ENCODE measurements around the gene LDLR. TPM values are rescaled to one million over a fixed set of nuclear protein-coding genes. Genes with fewer than 3 reads are reported as not detected.
"Not testable (repeated sequence)": the region's sequence is repeated elsewhere in the genome, so short reads cannot be mapped to it uniquely, and the experiment has no call there.

The LDLR gene
- total and polyA plus RNA-seq, 7 donors, result 7.1 to 139 (median 20.6) TPM

DNA sequence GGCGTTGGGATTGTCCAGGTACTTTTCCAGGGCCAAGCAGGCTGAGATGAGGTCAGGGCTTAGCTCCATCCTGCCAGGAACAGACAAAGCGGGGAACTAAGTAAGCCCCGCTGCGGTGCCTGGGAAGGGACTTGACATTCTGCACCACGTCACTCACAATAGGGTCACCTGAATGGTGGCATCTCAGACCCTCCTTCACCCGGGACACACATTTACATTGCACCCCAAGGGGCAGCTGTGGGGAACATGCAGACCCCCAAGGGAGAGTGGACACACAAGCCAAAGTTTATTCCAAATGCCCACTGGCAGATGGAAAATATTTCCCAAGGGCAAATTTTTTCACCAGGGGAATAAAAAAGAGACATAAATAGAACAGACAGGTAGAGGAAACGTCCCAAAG, 86.7 kb downstream of the LDLR start:
- H3K27me3 ChIP-seq, result no peaks in the 10 kb centered on the region
- no peak overlapping the region for H3K4me3 ChIP-seq
- intact Hi-C loops (cut with DNase I), result no loop called here
- H3K27ac ChIP-seq, result peak overlapping the region; percentile 40 to 66 (median 50)
- peaks cover 55 to 88% (median 72%) of the 10 kb centered on the region in 4 donors for H3K36me3 ChIP-seq
- TF ChIP-seq POLR2AphosphoS5 (IDR thresholded peaks at IDR 0.05) (no peak), EP300 (IDR thresholded peaks at IDR 0.05) (no peak), POLR2A (IDR thresholded peaks at IDR 0.05) (no peak)
- TF ChIP-seq, protein P1, sequence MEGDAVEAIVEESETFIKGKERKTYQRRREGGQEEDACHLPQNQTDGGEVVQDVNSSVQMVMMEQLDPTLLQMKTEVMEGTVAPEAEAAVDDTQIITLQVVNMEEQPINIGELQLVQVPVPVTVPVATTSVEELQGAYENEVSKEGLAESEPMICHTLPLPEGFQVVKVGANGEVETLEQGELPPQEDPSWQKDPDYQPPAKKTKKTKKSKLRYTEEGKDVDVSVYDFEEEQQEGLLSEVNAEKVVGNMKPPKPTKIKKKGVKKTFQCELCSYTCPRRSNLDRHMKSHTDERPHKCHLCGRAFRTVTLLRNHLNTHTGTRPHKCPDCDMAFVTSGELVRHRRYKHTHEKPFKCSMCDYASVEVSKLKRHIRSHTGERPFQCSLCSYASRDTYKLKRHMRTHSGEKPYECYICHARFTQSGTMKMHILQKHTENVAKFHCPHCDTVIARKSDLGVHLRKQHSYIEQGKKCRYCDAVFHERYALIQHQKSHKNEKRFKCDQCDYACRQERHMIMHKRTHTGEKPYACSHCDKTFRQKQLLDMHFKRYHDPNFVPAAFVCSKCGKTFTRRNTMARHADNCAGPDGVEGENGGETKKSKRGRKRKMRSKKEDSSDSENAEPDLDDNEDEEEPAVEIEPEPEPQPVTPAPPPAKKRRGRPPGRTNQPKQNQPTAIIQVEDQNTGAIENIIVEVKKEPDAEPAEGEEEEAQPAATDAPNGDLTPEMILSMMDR (IDR thresholded peaks at IDR 0.05), result no peak
- WGBS, 2 donors, result 90 to 93% methylated on average over 7 of the region's 7 CpGs
- peaks cover 0 to 52% (median 48%) of the 10 kb centered on the region in 4 donors for H3K4me1 ChIP-seq
- H3K9me3 ChIP-seq, result no peaks in the 10 kb centered on the region
- DNase-seq, result no peak

DNA sequence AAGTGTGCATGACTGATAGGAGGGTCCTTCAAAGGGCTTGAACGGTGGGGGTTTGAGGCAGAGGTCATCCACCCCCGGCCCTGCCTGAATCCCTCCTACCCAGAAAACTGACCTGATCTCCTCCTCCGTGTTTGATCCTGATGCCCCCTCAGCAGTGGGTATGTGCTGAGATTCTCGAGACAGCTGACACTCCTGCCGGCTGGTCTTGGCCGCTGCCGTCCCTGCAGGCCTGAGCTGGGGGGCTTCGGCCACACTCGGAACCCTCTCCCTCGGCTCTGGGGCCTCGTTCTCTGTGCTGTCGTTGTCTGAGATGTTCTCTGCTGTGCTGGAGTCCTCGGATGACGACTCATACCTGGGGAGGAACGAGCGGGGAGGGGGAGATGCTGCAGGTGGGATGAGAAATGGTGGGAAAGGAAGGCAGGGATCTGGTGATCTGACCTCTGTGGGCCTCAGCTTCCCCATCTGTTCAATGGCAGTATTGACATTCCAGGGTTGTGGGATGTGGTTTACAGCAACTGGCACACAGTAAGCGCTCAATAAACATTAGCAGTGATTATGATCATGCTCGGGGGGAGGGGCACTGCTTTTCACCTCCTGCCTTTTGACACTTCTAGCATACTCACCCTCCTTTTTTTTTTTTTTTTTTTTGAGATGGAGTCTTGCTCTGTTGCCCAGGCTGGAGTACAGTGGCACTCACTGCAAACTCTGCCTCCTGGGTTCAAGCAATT, 87.4 kb downstream of the LDLR start:
- intact Hi-C loops (cut with DNase I), result no loop called here
- Histone ChIP-seq H3K36me3 (peaks cover 55 to 81% (median 70%) of the 10 kb centered on the region in 4 donors), H3K27me3 (no peaks in the 10 kb centered on the region), H3K4me3 (no peak overlapping the region), H3K9me3 (no peaks in the 10 kb centered on the region), H3K27ac (peak overlapping the region; percentile 24 to 98 (median 93)), H3K4me1 (peaks cover 0 to 52% (median 47%) of the 10 kb centered on the region in 4 donors)
- TF ChIP-seq EP300 (IDR thresholded peaks at IDR 0.05) (no peak), POLR2AphosphoS5 (IDR thresholded peaks at IDR 0.05) (no peak), POLR2A (IDR thresholded peaks at IDR 0.05) (no peak)
- no peak for DNase-seq
- WGBS, 2 donors, result 92 to 94% methylated on average over 18 of the region's 18 CpGs

DNA sequence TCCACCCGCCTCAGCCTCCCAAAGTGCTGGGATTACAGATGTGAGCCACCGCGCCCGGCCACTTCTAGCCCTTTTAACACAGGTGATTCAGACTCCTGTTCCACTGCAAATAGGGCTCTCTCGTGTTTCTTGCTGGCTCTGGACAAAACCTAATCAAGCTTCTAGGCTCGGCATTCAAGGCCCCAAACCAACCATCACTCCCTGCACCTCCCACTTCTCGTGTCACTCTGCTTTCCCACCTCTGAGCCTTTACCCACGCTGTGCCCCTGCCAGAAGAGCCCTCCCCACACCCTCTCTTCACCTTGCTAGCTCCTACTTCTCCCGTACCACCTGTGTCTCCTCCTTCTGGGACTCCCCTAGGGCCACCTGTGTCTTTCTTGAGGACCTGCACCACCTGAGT, 88.3 kb downstream of the LDLR start:
- Histone ChIP-seq H3K27ac (peak overlapping the region; percentile 91 to 98 (median 94)), H3K36me3 (peaks cover 48 to 75% (median 67%) of the 10 kb centered on the region in 4 donors), H3K4me1 (peaks cover 0 to 51% (median 45%) of the 10 kb centered on the region in 4 donors), H3K27me3 (no peaks in the 10 kb centered on the region), H3K4me3 (no peak overlapping the region), H3K9me3 (no peaks in the 10 kb centered on the region)
- TF ChIP-seq, protein P1 (IDR thresholded peaks at IDR 0.05), result no peak
- peak in 2 of 4 donors; percentile 3 to 26 for TF ChIP-seq POLR2AphosphoS5 (IDR thresholded peaks at IDR 0.05)
- intact Hi-C loops (cut with DNase I), result no loop called here
- DNase-seq, result no peak
- 93 to 94% methylated on average over 9 of the region's 9 CpGs for WGBS, 2 donors

DNA sequence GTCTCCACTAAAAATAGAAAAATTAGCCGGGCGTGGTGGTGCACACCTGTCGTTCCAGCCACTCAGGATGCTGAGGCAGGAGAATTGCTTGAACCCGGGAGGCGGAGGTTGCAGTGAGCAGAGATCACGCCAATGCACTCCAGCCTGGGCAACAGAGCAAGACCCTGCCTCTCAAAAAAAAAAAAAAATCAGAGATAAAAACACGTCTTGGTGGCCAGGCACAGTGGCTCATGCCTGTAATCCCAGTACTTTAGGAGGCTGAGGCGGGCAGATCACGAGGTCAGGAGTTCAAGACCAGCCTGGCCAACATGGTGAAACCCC, 89.8 kb downstream of the LDLR start:
- intact Hi-C loops (cut with DNase I); H3K4me3 ChIP-seq; H3K27me3 ChIP-seq; DNase-seq; H3K9me3 ChIP-seq: not testable (repeated sequence)
- 76 to 85% methylated on average over 9 of the region's 9 CpGs for WGBS, 2 donors
- Histone ChIP-seq H3K4me1 (peaks cover 3 to 56% (median 49%) of the 10 kb centered on the region in 4 donors), H3K27ac (peak overlapping the region; percentile 91 to 98 (median 94)), H3K36me3 (peaks cover 33 to 72% (median 64%) of the 10 kb centered on the region in 4 donors)

DNA sequence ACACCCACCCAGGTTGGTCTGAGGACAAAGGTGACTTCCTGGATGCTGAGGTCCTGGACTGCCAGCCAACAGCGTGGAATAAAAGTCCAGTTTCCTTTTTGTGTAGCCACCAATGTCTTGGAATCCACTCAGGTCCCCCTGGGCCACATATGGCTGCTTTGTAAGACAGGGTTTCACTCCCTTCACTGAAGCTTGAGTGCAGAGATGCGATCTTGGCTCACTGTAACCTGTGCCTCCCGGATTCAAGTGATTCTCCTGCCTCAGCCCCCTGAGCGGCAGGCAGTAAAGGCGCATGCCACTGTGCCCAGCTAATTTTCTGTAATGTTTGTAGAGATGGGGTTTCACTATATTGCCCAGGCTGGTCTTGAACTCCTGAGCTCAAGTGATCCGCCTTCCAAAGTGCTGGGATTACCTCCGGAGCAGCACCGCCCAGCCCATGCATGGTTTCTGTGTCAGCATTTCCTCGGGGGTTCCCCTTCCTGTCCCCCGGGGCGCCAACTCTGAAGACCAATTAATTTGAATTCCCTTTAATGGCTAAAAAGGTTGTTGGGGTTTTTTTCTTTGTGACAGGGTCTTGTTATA, 90.5 kb downstream of the LDLR start:
- no peaks in the 10 kb centered on the region for H3K9me3 ChIP-seq
- no peak for TF ChIP-seq POLR2A (IDR thresholded peaks at IDR 0.05)
- TF ChIP-seq POLR2AphosphoS5 (IDR thresholded peaks at IDR 0.05), result no peak
- TF ChIP-seq EP300 (IDR thresholded peaks at IDR 0.05), result no peak
- TF ChIP-seq, protein P1 (IDR thresholded peaks at IDR 0.05), result no peak
- intact Hi-C loops (cut with DNase I), result no loop called here
- 46 to 49% methylated on average over 11 of the region's 11 CpGs for WGBS, 2 donors
- peaks cover 4 to 63% (median 56%) of the 10 kb centered on the region in 4 donors for H3K4me1 ChIP-seq
- H3K27ac ChIP-seq, result peak overlapping the region; percentile 91 to 98 (median 94)
- no peak for DNase-seq
- H3K36me3 ChIP-seq, result peaks cover 32 to 72% (median 58%) of the 10 kb centered on the region in 4 donors
- H3K4me3 ChIP-seq, result peak overlapping the region in 1 of 4 donors; percentile 10
- no peaks in the 10 kb centered on the region for H3K27me3 ChIP-seq

Data from sigmoid colon (tissue), 7 donors.